HG03159 (cell line): ENCODE measurements around the gene MSH3.
"Not testable (repeated sequence)": the region's sequence is repeated elsewhere in the genome, so short reads cannot be mapped to it uniquely, and the experiment has no call there.

Experiments
- ATAC-seq: cut with Tn5 transposase; IDR thresholded peaks from one replicate; pipeline ENCODE4 v1.9.1; 2021; ENCODE audit warnings: mild to moderate bottlenecking, moderate library complexity; ENCODE audit not compliant: unreplicated experiment

The MSH3 gene

DNA sequence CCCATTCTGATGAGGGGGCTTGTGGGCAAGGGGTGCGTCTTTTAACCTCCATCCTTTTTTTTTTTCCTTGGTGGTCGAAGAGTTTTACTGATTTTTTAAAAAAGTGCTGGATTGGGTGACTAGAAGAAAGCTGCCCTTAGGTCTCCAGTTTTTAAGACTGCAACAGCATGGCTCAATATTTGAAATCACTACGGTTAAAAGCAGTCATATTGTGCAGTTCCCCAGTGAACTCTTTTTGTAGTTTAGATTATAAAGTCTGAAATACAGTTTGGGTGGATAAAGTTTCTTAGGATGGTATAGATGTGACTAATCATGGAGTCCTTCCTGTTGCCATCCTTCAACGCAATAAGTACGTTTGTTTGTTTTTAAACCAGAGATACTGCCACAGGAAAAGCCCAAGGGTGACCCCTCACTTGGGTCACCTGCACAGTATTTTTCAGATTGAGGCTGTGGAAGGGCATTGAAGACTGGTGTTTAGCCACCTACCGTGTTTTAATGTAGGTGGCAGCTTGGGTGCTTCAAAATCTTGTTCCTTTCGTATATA lies 851 bp downstream of the MSH3 start:
- no peak for ATAC-seq

DNA sequence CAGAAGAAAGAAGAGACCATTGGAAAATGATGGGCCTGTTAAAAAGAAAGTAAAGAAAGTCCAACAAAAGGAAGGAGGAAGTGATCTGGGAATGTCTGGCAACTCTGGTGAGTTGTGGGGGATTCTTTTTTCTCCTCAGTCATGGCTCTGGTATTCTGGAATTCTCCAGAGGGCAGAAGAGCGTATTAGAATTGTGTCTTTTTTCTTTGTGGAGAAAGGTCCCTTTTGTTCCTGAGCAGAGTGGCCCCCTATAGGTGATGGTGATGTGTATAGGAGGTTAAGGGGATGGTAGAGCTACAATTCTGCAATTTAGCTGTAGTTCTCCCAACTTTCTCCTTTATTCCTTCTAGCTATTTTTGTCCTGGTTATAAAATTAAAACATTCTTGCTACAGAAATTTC lies 2.0 kb downstream of the MSH3 start:
- ATAC-seq, result no peak

DNA sequence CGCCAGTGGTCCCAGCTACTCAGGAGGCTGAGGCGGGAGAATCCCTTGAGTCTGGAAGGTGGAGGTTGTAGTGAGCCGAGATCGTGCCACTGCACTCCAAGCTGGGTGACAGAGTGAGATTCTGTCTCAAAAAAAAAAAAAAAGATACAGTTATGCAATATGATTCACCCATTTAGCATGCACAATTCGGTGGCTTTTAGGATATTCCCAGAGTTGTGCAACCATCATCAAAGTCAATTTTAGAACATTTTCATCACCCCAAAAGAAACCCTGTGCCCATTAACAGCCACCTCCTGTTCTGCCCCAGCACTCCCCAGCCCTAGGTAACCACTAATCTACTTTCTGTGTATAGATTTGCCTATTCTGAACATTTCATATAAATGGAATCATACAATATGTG lies 4.7 kb downstream of the MSH3 start:
- no peak for ATAC-seq

DNA sequence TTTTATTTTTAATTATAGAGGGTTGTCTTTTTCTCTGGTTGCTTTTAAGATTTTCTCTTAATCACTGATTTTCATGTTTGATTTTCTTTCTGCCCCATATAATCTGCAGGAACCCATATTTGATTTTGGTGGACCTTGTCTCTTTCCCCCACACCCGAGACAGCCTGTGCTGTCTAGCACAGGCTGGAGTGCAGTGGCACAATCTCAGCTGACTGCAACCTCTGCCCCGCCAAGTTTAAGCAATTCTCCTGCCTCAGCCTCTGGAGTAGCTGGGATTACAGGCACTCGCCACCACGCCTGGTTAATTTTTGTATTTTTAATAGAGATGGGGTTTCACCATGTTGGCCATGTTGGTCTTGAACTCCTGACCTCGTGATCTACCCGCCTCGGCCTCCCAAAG lies 6.2 kb downstream of the MSH3 start:
- ATAC-seq, result not testable (repeated sequence)

DNA sequence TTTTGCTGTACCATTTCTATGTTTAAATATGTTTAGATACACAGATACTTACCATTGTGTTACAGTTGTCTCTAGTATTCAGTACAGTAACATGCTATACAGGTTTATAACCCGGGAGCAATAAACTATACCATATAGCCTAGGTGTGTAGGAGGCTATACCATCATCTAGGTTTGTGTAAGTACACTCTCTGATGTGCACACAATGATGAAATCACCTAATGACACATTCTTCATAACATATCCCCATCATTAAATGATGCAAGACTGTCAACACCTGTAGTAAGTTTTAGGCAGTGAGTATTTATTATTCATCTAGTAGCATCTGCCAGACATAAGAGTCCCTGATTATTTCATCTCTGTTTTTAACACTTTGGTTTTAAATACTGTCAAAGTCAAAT lies 7.7 kb downstream of the MSH3 start:
- no peak for ATAC-seq

DNA sequence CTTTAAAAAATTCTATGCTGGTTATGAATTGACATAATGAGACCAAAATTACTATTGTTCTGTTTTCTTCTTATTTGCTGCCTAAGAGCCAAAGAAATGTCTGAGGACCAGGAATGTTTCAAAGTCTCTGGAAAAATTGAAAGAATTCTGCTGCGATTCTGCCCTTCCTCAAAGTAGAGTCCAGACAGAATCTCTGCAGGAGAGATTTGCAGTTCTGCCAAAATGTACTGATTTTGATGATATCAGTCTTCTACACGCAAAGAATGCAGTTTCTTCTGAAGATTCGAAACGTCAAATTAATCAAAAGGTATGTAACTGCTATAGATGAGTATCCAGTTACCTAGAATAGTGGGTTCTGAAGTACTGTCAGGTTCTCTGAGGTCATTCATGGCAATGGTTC lies 10.6 kb downstream of the MSH3 start:
- ATAC-seq, result no peak

DNA sequence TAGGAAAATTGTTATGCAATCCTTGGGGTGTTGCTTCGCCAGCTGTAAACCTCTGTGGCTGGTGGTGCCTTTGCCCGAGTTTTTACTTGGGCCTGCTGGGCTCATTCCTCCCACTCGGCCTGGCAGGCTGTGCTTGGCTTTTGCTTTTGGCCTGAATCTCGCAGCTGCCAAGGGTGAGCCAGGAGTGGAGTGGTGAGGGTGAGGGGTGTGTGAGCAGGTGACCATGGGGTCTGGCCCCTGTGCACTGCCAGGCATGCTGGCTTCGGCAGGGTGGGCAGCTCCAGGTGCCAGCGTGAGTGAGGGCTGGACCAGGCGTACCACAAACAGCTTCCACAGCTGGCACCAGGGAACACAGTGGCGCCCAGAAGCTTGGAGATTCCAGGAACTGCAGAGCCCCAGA lies 12.9 kb downstream of the MSH3 start:
- ATAC-seq, result no peak

DNA sequence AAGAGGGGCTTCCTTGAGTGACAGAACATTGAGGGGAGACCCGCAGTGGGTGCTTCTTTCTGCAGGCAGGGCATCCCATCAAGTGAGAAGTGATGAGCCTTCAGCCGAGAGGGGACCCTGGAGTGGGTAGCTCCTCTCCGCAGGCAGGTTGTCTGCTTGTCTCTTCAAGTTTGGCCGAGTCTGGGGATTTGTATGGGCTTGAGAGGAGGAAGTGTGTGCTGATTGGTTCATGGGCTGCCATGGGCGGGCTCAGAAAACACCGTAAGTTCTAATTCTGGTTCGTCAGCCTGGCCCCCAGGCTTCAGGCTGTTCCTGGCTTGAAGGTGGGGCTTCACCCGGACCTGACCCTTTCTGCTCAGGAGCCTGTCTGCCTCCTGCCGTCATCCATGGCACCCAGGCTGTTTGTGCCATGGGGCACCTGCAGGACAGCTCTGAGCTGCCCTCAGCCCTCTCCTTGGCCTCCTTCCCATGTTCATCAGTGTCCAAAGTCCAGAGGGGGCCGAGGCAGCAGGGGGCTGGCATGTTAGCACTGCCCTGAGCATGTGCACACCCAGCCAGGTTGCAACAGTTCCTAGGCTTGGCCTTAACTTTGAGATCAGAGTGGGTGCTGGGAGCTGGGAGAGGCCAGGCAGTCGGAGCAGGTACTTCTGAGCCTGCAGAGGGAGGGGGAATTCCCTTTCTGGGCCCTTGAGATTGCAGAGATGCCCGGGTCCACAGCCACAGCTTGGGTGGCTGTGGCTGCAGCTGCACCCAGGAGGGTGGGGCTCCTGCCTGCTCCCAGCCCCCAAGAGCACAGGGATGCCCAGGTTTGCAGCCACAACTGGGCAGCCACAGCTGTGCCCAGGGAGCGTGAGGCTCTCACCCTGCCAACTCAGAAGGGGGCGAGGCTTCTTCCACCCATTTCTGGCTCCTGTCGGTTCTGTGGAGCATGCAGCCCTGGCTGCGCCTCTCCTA lies 13.8 kb downstream of the MSH3 start:
- peak; percentile 67 for ATAC-seq

DNA sequence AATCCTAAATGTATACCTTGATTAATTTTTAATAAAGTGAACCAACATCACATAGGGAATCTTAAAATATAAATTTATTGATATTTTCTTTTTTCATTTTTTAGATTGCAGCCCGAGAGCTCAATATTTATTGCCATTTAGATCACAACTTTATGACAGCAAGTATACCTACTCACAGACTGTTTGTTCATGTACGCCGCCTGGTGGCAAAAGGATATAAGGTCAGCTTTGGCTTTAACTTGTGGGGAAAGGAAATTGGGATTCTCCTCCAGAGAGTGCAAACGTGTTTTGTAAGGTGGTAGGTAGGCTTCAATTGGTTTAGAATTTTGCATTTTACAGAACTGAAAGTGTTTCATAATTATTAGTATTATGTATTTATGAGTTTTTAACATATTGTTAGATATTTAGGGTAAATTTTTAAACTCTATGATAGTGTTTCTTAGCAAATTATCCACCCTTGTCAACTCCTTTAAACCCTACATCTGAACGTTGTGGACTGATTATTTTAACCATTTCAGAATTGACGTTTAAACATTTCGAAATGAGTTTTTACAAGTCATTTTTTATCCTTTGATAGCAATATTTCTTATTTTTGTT lies 17.8 kb downstream of the MSH3 start:
- ATAC-seq, result peak; percentile 45

DNA sequence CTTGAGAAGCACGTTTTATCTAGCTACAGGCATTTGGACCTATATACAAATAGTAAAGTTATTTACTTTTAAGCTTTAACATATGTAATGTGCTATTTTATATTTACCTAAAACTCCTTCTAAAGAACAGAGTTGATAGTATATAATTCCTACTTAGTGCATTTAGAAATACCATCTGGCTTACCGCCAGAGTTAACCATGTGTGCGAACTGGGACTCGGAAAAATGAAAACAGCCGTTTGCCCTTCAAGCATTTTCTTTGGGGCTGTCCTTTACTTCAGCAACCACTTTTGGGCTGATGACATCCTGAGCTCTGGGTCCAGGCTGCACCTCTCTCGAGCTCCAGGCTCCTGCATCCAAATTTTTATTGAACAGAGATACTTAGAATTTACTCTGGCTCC lies 22.3 kb downstream of the MSH3 start:
- no peak for ATAC-seq

DNA sequence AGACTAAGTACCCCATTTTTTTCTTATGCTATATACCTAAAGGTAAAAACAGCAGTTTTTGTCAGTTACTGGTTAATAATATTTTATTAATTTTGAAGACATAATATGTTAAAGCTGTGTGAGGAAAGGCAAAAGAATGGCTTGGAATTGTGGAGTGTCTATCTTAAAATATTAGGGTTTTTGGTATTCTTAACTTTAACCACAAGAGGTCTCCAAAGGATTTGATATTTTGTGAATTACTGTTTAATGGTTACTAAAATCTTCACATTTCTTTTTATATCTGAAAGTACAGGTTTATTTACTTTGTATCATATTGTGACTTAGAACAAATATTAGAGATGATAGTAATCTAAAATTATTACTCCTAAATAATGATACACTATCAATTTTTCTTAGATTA lies 32.3 kb downstream of the MSH3 start:
- no peak for ATAC-seq

DNA sequence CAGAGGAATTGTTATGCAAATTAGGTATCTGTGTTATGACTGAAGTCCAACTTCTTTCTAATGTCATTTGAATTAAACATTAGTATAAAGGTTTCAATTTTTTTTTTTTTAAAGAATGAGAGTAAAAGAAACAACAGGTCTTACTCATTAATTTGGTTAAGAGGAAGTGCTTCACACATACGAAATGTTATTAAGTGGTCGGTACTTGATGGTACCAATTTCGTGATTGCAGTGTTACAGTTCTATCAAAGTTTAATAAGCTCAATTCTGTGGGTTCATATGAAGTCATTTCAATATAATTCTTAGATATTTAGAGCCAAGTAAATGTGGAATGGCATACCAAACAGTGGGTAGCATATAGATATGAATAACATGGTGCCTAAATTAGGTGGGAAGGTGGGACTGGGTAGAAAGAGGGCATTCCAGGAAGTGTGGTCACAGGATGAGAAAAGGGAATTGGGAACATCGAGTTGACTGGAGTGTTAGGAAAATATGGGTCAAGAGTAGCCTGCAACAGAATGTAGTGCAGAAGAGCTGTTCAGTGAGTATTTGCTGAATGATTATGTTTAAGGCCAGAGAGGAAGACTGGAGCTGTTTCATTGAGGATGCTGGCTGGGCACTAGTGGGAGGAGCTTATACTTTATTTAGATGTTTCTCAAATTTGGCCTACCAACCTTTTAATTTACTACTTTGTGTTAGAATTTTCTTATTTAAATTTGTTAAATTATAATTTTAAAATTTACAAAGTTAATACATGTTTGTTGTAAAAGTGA lies 34.4 kb downstream of the MSH3 start:
- ATAC-seq, result no peak

DNA sequence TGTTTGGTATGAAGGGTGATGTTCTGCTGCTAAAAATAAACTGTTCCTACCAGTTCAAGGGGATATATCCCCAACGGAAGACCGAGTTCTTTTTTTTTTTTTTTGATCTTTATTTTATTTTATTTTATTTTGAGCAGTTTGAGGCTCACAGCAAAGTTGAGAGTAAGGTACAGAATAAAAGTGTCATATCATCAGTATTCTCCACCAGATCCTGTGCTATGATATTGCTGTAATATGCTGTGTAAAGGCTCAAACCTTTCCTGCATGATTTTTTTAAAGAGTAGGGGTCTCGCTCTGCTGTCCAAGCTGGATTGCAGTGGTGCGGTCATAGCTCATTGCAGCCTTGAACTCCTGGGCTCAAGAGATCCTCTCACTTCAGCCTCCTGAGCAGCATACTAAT lies 35.2 kb downstream of the MSH3 start:
- no peak for ATAC-seq

DNA sequence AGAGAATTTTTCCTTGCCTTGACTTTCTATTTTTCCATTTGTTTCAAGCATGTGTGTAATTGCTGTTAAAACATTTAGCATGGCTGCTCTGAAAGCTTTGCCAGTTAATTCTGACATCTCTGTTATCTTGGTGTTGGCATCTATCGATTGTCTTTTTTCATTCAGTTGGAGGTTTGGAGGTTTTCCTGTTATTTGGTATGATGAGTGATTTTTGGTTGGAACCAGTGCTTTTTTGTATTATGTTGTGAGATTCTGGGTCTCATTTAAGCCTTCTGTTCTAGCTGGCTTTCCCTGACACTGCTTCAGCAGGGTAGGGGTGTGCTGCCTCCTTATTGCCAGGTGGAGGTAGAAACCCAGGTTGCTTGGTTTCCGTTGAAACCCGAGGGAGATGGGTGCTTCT lies 41.2 kb downstream of the MSH3 start:
- ATAC-seq, result no peak

DNA sequence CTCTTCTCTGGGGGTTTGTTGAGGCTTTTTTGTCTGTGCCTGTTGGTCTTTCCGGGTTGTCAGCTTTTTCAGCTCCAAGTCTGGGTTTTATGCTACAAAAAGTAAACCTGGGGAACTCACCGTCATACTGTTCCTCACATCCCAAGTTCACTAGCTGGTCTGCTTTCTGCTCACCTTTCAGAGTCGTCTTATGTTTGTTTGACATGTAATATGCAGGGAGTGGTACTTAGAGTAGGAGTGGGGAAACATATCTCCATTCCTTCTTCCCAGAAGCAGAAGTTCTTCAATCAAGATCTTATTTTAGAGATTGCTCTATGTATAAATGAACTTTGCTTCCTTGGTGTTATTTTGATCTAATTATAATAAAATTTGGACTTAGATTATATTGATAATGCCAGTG lies 42.0 kb downstream of the MSH3 start:
- ATAC-seq, result no peak

DNA sequence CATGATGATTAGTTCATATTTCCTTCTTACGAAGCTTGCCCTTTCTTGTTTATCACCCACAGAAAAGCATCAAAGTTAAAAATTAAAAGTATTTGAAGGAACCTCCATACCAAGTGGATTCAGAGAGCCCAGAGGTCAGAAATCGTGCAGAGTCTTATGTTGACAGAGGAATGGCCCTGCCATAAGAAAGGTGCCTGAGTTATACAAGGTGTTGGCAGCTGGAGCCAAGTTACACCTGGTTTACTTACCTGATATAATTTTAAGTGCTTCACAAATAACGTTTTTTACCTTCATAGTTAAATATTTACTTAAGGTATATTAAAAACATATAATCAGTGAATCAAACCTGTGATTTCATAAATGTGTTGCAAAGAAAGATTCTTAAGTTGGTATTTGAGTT lies 42.6 kb downstream of the MSH3 start:
- no peak for ATAC-seq

DNA sequence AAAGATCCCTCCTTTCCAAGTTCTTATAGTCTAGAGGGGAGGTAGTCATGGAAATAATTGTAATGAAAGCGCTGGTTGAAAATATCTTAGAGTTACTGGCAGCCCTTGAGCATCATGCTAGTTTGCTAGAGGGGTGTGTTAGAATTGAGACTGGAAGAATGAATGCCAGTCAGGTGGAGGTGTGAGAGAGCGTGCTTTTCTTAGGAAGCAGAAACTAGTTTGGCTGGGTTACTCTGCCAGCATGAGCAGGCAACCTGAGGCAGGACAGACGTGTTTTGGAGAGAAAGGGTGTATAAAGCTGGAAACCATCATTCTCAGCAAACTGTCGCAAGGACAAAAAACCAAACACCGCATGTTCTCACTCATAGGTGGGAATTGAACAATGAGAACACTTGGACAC lies 43.9 kb downstream of the MSH3 start:
- ATAC-seq, result no peak

DNA sequence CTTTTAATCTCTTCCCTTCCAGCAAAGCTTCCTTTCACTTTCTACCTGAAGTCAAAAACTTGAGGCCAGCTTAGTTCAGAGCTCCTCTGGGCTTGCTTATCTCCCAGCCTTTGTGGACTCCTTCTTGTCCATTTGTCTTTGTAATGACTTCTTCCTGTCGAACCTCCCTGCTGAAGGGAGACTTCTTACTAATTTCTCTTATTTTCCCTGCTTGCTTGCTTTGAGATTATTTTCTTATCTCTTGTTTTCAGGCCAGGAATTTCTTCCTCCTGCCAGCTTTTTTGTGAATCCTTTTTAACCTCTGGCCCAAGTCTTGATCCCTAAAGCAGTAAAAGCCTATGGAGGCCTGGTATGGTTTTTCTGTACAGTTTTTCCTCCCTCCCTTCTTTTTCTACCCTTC lies 47.1 kb downstream of the MSH3 start:
- ATAC-seq, result no peak

DNA sequence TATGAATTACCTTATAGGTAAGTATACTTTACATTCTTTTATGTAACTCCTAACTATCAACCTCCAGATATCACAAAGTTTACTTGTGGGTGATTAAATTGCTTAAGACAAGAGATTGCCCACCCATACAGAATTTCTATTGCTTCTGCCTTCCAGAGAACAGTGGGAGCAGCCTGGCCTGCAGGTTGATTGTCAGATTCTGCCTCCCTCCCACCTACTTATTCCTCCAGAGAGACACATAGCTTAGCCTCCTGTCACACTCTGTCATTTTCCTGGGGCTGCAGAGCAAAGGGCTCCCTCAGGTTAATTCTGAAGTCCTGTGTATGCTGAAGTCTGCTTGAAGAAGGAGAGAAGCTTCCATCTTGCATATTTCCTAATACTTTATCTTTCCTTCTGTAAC lies 48.8 kb downstream of the MSH3 start:
- no peak for ATAC-seq

DNA sequence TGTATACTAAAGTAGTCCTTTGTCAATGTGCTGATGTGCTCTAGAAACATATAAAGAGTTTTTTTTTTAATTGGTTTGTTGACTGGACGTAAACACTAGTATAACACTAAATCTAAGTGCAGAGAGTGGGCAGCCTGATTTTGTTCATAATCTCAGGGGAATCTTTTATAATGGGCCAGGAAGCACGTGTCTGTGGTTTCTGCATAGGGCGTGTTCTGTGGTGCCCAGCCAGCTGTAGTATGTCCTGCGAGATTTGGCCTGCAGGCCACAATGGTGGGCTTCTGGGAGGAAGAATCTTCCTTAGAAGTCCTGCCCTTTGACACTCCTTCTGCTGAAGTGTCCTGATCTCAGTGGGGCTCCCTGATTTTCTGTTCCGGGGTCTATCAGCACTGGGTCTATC lies 49.3 kb downstream of the MSH3 start:
- no peak for ATAC-seq

DNA sequence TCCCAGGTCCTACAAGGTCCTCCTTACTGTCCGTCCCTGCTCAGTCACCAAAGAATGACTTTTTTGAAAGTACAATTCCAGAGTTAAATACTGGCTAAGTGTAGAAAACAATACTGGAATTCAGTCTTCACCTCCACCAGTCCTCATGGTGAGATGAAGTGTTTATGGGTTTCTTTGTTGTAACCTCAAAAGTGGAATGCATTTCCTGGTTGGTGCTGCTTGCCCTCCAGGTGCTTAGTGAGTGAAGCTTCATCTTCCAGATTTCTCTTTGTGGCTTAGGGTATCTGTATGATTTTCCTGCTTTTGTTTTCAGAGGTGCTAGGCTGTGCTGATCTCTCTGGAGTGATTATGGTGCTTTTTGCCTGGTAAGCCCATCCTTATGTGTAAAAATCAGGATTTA lies 49.8 kb downstream of the MSH3 start:
- no peak for ATAC-seq
